Lower leg skin (tissue), 3 donors: ENCODE data around the gene MID1.

Experiments
- POLR2A ChIP-seq, 2 donors: fragments of 450-650 bp; IDR thresholded peaks; one replicate each; pipeline ENCODE4 v1.6.1; 2016 to 2017; ENCODE audit warnings: antibody characterized with exemption in 2 of 2, mild to moderate bottlenecking in 1 of 2, moderate library complexity in 1 of 2
- TF ChIP-seq, protein P1 (sequence below), 3 donors: fragments of 450-650 bp; IDR thresholded peaks; one replicate each; pipeline ENCODE4 v1.5.1; 2016; ENCODE audit warnings: antibody characterized with exemption in 3 of 3, mild to moderate bottlenecking in 3 of 3, moderate library complexity in 2 of 3

DNA sequence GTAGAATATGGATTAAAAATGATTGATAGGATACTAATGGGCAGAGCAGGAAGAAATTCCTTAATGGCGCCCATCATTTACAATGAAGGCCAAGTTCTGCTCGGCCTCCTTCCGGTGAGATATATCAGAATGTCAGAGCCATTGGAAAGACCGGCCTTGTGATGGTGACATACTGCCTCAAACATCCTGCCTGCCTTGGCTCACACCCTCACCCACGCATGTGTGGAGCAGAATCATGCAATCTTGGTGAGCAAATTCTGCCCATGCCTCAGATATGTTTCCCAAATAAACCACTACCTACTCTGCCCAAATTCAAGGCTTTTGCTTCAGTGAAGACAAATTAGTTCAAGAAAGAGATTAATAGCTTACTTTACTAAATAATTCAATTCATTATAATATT is 163.3 kb downstream of the MID1 start:
- TF ChIP-seq, protein P1, sequence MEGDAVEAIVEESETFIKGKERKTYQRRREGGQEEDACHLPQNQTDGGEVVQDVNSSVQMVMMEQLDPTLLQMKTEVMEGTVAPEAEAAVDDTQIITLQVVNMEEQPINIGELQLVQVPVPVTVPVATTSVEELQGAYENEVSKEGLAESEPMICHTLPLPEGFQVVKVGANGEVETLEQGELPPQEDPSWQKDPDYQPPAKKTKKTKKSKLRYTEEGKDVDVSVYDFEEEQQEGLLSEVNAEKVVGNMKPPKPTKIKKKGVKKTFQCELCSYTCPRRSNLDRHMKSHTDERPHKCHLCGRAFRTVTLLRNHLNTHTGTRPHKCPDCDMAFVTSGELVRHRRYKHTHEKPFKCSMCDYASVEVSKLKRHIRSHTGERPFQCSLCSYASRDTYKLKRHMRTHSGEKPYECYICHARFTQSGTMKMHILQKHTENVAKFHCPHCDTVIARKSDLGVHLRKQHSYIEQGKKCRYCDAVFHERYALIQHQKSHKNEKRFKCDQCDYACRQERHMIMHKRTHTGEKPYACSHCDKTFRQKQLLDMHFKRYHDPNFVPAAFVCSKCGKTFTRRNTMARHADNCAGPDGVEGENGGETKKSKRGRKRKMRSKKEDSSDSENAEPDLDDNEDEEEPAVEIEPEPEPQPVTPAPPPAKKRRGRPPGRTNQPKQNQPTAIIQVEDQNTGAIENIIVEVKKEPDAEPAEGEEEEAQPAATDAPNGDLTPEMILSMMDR (IDR thresholded peaks at IDR 0.05), result no peak
- no peak for TF ChIP-seq POLR2A (IDR thresholded peaks at IDR 0.05)
